HG02571 (cell line): Measurements from ENCODE around the gene HNMT.
"Not testable (repeated sequence)": the region's sequence is repeated elsewhere in the genome, so short reads cannot be mapped to it uniquely, and the experiment has no call there.

Source experiments
- ATAC-seq: cut with Tn5 transposase; IDR thresholded peaks from one replicate; pipeline ENCODE4 v1.9.1; 2021; ENCODE audit warnings: mild to moderate bottlenecking, moderate library complexity; ENCODE audit not compliant: unreplicated experiment

Gene HNMT

GRCh38 chr2:137973280-137973679 lies 9.0 kb downstream of the HNMT start:
- no peak for ATAC-seq

GRCh38 chr2:137975280-137976271 lies 11.3 kb downstream of the HNMT start:
- ATAC-seq, result no peak

- no peak for ATAC-seq
These were observed 12.0 kb downstream of the HNMT start for GRCh38 chr2:137976274-137976673.

GRCh38 chr2:137977790-137978189 lies 13.5 kb downstream of the HNMT start:
- ATAC-seq, result no peak

GRCh38 chr2:137980459-137980858 lies 16.2 kb downstream of the HNMT start:
- ATAC-seq, result no peak

- ATAC-seq, result no peak
These were observed 16.9 kb downstream of the HNMT start for GRCh38 chr2:137981112-137981656.

GRCh38 chr2:137983581-137983980 lies 19.3 kb downstream of the HNMT start:
- no peak for ATAC-seq

- ATAC-seq, result no peak
These were observed 22.0 kb downstream of the HNMT start for GRCh38 chr2:137986268-137986667.

GRCh38 chr2:137987011-137987410 lies 22.7 kb downstream of the HNMT start:
- no peak for ATAC-seq

GRCh38 chr2:137991078-137991477 lies 26.8 kb downstream of the HNMT start:
- ATAC-seq, result no peak

GRCh38 chr2:137992039-137992646 lies 27.9 kb downstream of the HNMT start:
- ATAC-seq, result no peak

GRCh38 chr2:137993715-137994476 lies 29.6 kb downstream of the HNMT start:
- ATAC-seq, result not testable (repeated sequence)

- not testable (repeated sequence) for ATAC-seq
These were observed 31.1 kb downstream of the HNMT start for GRCh38 chr2:137995368-137995767.

- not testable (repeated sequence) for ATAC-seq
These were observed 31.9 kb downstream of the HNMT start for GRCh38 chr2:137996158-137996557.

GRCh38 chr2:137997733-137998132 lies 33.5 kb downstream of the HNMT start:
- ATAC-seq, result no peak

- ATAC-seq, result no peak
These were observed 34.2 kb downstream of the HNMT start for GRCh38 chr2:137998503-137998902.

GRCh38 chr2:137999273-137999672 lies 35.0 kb downstream of the HNMT start:
- no peak for ATAC-seq

- no peak for ATAC-seq
These were observed 35.7 kb downstream of the HNMT start for GRCh38 chr2:138000009-138000408.

GRCh38 chr2:138000796-138001195 lies 36.5 kb downstream of the HNMT start:
- no peak for ATAC-seq

GRCh38 chr2:138003411-138003810 lies 39.1 kb downstream of the HNMT start:
- no peak for ATAC-seq

- no peak for ATAC-seq
These were observed 43.2 kb downstream of the HNMT start for GRCh38 chr2:138007431-138007830.
